K562 (cell line): ENCODE measurements around the gene SPAG9. TPM values are rescaled to one million over a fixed set of nuclear protein-coding genes. Genes with fewer than 3 reads are reported as not detected.

Experiments used
- BRF1 ChIP-seq: IDR thresholded peaks from 3 replicates; pipeline ENCODE4 v1.6.1; 2011; ENCODE audit warnings: borderline replicate concordance, mild to moderate bottlenecking; ENCODE audit not compliant: insufficient read length; ENCODE audit errors: extremely low read depth
- CBX5 ChIP-seq: IDR thresholded peaks from 2 replicates; pipeline ENCODE4 v1.6.1; 2014; ENCODE audit warnings: low read depth, borderline replicate concordance
- ERF ChIP-seq: fragments of 450-650 bp; formaldehyde crosslinking; IDR thresholded peaks from 2 replicates; pipeline ENCODE4 v1.4.0; 2020; ENCODE audit warnings: mild to moderate bottlenecking, mixed read lengths
- HMG20B ChIP-seq: fragments of 250-450 bp; sonication (Bioruptor Pico); IDR thresholded peaks from 2 replicates; pipeline ENCODE4 v1.5.0; 2021; ENCODE audit warnings: mild to moderate bottlenecking
- KDM4B ChIP-seq, 2 experiments: fragments of 450-650 bp in 1 of 2; sonication (generic) in 1 of 2; IDR thresholded peaks; 2 replicates each; pipeline ENCODE4 v1.6.1; 2016 to 2017; ENCODE audit warnings: borderline replicate concordance in 2 of 2, antibody characterized with exemption in 1 of 2, low read depth in 1 of 2, mild to moderate bottlenecking in 1 of 2
- MEF2D ChIP-seq: conservative IDR thresholded peaks from 2 replicates; pipeline ENCODE4 v1.6.1; 2016; ENCODE audit warnings: low read depth, missing genetic modification characterization, missing compliant biosample characterization
- MIER1 ChIP-seq: fragments of 450-650 bp; IDR thresholded peaks from 2 replicates; pipeline ENCODE4 v1.6.1; 2016; ENCODE audit warnings: antibody characterized with exemption, mild to moderate bottlenecking, low read depth
- NEUROD1 ChIP-seq: fragments of 150-350 bp; IDR thresholded peaks from 2 replicates; pipeline ENCODE4 v1.6.1; 2014; ENCODE audit warnings: borderline replicate concordance, low read length, low read depth; ENCODE audit not compliant: partially characterized antibody
- NUFIP1 ChIP-seq: fragments of 450-650 bp; IDR thresholded peaks from 2 replicates; pipeline ENCODE4 v1.6.1; 2018; ENCODE audit not compliant: partially characterized antibody
- POLR2A ChIP-seq: fragments of 450-650 bp; conservative IDR thresholded peaks from 2 replicates; pipeline ENCODE4 v1.6.1; 2016
- TAF15 ChIP-seq: fragments of 200-400 bp; formaldehyde crosslinking; IDR thresholded peaks from 2 replicates; pipeline ENCODE4 v1.6.1; 2017; ENCODE audit warnings: mild to moderate bottlenecking, low read depth, low read length, moderate library complexity
- TEAD4 ChIP-seq, 2 experiments: sonication (generic) in 1 of 2; formaldehyde crosslinking in 1 of 2; IDR thresholded peaks; 2 replicates each; pipeline versions ENCODE4 v1.6.1 to v1.8.0; 2012 to 2022; ENCODE audit warnings: borderline replicate concordance in 1 of 2, inconsistent platforms in 1 of 2, low read length in 1 of 2, mild to moderate bottlenecking in 1 of 2, missing genetic modification reagents in 1 of 2
- ZBTB1 ChIP-seq: sonication (generic); formaldehyde crosslinking; IDR thresholded peaks from 2 replicates; pipeline ENCODE4 v1.8.1; 2023; ENCODE audit warnings: missing genetic modification reagents, low read depth, mild to moderate bottlenecking, borderline replicate concordance
- ZNF175 ChIP-seq: fragments of 200-800 bp; sonication (Bioruptor generic); IDR thresholded peaks from 2 replicates; pipeline ENCODE4 v1.6.1; 2016; ENCODE audit warnings: low read depth, mild to moderate bottlenecking, missing genetic modification characterization, missing compliant biosample characterization
- ZNF212 ChIP-seq: fragments of 450-650 bp; formaldehyde crosslinking; IDR thresholded peaks from 2 replicates; pipeline ENCODE4 v1.4.0; 2020; ENCODE audit warnings: mild to moderate bottlenecking
- ZNF263 ChIP-seq: sonication (generic); formaldehyde crosslinking; IDR thresholded peaks from 2 replicates; pipeline ENCODE4 v1.8.0; 2022; ENCODE audit warnings: mild to moderate bottlenecking, missing genetic modification reagents, borderline replicate concordance
- polyA plus RNA-seq, 8 experiments: library from polyadenylated mRNA; depleted of rRNA in 4 of 8; stranded (reverse) in 5 of 8; unstranded in 3 of 8; fragments of >200 nt; fragmentation: Nextera tagmentation in 2 of 8; fragmentation: Illumina TruSeq in 1 of 8; extraction: Ambion mirVana in 2 of 8; extraction: Trizol in 1 of 8; gene quantifications; 2 replicates each; pipeline versions ENCODE4 v1.2.1 to v1.2.3, GENCODE V29; 2011 to 2014; ENCODE audit warnings: inconsistent platforms in 1 of 8, missing spikeins in 1 of 8
- total RNA-seq, 7 experiments: library from RNA; depleted of rRNA in 6 of 7; stranded (reverse); fragments of >200 nt in 6 of 7; fragmentation: Illumina TruSeq in 2 of 7; extraction: Trizol in 2 of 7; gene quantifications; 2 replicates each; pipeline versions ENCODE4 v1.2.1 to v1.2.3, GENCODE V29; 2011 to 2021; ENCODE audit warnings: low replicate concordance in 1 of 7
- TF ChIP-seq, protein P1 (sequence below): fragments of 450-650 bp; IDR thresholded peaks from 2 replicates; pipeline ENCODE4 v1.7.0; 2016; ENCODE audit warnings: borderline replicate concordance
- TF ChIP-seq, protein P2 (sequence below), 2 experiments: fragments of 450-650 bp; IDR thresholded peaks; 2 replicates each; pipeline ENCODE4 v1.6.1; 2018; ENCODE audit warnings: mild to moderate bottlenecking in 2 of 2, low read depth in 1 of 2; ENCODE audit not compliant: partially characterized antibody in 2 of 2
- TF ChIP-seq, protein P3 (sequence below): sonication (generic); formaldehyde crosslinking; IDR thresholded peaks from 2 replicates; pipeline ENCODE4 v1.8.0; 2022; ENCODE audit warnings: missing genetic modification reagents, mild to moderate bottlenecking, borderline replicate concordance

SPAG9 gene
- total and polyA plus RNA-seq, 9 of the 15 experiments (the other 6 are each of a cell fraction or from before 2014, with no cell fraction given): 12.2 to 99.2 (median 58.2) TPM

DNA sequence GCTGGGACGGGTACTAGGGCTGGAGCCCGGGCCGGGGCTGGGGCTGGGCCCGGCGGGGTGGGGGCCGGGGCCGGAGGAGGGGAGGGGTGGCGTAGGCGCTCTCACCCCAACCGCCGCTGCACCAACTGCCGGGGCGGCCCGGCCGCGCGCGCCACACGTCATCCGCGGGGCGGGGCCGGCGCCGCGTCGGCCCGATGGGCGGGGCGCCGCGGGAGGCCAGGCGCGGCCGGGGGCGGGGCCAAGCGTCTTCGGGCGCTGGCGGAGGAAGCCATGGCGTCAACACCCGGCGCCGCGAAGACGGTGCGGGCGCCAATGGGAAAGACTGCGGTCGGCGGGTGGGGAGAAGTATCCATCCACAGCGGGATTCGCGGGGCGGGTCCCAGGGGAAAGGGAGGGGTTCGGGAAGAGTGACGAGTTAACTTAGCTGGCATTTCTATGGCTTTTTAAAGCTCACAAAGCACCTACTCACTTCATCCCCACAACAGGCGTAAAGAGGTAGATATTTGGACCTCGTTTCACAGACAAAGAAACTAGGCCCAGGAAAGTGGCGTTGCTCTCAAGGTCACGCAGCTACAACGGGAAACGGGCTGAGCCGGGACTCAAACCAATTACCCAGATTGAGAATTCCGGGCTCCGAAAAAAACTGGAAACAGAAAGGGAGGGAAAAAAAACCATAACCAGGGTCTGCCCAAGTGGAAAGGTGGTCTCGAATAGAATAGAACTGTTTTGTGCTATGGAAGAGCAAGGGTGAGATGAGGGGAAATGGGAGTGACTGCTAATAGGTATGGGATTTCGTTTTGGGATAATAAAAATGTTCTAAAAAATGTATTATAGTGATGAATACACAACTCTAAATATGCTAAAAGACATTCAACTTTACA, at the start of gene SPAG9 (continued):
- TF ChIP-seq, protein P1, sequence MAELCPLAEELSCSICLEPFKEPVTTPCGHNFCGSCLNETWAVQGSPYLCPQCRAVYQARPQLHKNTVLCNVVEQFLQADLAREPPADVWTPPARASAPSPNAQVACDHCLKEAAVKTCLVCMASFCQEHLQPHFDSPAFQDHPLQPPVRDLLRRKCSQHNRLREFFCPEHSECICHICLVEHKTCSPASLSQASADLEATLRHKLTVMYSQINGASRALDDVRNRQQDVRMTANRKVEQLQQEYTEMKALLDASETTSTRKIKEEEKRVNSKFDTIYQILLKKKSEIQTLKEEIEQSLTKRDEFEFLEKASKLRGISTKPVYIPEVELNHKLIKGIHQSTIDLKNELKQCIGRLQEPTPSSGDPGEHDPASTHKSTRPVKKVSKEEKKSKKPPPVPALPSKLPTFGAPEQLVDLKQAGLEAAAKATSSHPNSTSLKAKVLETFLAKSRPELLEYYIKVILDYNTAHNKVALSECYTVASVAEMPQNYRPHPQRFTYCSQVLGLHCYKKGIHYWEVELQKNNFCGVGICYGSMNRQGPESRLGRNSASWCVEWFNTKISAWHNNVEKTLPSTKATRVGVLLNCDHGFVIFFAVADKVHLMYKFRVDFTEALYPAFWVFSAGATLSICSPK: 0 out of 2 replicates have a peak, but pooled peaks have one; percentile 29
- peak; percentile 49; the same call in 1 of the 2 replicates for TF ChIP-seq MIER1
- TF ChIP-seq, protein P2, sequence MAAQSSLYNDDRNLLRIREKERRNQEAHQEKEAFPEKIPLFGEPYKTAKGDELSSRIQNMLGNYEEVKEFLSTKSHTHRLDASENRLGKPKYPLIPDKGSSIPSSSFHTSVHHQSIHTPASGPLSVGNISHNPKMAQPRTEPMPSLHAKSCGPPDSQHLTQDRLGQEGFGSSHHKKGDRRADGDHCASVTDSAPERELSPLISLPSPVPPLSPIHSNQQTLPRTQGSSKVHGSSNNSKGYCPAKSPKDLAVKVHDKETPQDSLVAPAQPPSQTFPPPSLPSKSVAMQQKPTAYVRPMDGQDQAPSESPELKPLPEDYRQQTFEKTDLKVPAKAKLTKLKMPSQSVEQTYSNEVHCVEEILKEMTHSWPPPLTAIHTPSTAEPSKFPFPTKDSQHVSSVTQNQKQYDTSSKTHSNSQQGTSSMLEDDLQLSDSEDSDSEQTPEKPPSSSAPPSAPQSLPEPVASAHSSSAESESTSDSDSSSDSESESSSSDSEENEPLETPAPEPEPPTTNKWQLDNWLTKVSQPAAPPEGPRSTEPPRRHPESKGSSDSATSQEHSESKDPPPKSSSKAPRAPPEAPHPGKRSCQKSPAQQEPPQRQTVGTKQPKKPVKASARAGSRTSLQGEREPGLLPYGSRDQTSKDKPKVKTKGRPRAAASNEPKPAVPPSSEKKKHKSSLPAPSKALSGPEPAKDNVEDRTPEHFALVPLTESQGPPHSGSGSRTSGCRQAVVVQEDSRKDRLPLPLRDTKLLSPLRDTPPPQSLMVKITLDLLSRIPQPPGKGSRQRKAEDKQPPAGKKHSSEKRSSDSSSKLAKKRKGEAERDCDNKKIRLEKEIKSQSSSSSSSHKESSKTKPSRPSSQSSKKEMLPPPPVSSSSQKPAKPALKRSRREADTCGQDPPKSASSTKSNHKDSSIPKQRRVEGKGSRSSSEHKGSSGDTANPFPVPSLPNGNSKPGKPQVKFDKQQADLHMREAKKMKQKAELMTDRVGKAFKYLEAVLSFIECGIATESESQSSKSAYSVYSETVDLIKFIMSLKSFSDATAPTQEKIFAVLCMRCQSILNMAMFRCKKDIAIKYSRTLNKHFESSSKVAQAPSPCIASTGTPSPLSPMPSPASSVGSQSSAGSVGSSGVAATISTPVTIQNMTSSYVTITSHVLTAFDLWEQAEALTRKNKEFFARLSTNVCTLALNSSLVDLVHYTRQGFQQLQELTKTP (IDR thresholded peaks at IDR 0.05; ENCODE audit: low read depth in 1 of 2, partially characterized antibody in 2 of 2): peak in 1 of 2 experiments; percentile 16
- TF ChIP-seq NEUROD1: peak; percentile 54
- no peak for TF ChIP-seq CBX5
- TF ChIP-seq, protein P3, sequence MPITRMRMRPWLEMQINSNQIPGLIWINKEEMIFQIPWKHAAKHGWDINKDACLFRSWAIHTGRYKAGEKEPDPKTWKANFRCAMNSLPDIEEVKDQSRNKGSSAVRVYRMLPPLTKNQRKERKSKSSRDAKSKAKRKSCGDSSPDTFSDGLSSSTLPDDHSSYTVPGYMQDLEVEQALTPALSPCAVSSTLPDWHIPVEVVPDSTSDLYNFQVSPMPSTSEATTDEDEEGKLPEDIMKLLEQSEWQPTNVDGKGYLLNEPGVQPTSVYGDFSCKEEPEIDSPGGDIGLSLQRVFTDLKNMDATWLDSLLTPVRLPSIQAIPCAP (CRISPR knock-in tag): no peak
- TF ChIP-seq TEAD4 (IDR thresholded peaks at IDR 0.05; ENCODE audit: low read length): no peak
- TF ChIP-seq TEAD4 (CRISPR knock-in tag; IDR thresholded peaks at IDR 0.05; ENCODE audit: borderline replicate concordance): no peak
- no peak for TF ChIP-seq ZBTB1 (CRISPR knock-in tag)
- no peak for TF ChIP-seq BRF1
- TF ChIP-seq TAF15: no peak
- TF ChIP-seq ZNF263 (CRISPR knock-in tag): no peak
- peak; percentile 75; the same call in 1 of the 2 replicates for TF ChIP-seq ERF (CRISPR knock-in tag)
- TF ChIP-seq MEF2D (tag): no peak
- TF ChIP-seq ZNF175 (CRISPR knock-in tag): no peak
- no peak for TF ChIP-seq HMG20B (CRISPR knock-in tag)
- peak; percentile 21; the same call in 1 of the 2 replicates for TF ChIP-seq POLR2A
- no peak for TF ChIP-seq NUFIP1
- TF ChIP-seq KDM4B (IDR thresholded peaks at IDR 0.05; ENCODE audit: borderline replicate concordance in 2 of 2, low read depth in 1 of 2): no peak
- TF ChIP-seq ZNF212: no peak
